ENCODE results near the gene KRTAP5-2. TPM values are rescaled to one million over a fixed set of nuclear protein-coding genes. Genes with fewer than 3 reads are reported as not detected.

KRTAP5-2 gene
- total RNA-seq, 1 experiment from 2014 or later = not detected

DNA sequence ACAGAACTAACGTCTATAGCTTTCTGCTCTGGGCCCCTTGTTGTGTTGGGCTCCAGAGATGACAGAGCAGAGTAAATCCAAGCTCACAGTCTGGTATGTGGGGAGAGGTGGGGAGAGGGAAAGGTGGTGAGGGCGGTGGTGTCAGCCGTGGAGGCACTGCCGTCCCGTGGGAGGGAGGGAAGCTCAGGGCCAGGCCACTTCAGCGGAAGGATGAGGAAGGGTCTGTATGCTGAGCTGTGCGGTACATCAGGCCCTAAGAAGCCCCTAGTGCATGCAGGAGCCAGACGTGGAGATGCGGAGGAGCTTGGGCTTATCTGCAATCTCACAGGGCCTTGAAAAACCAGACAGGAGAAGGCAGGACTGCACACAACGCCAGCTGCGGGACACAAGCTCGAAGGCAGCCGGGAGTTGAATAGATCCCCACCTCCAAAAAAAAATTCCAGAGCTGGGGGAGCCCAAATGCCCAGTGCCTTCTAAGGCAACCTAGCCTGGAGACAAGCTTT, 33.0 kb upstream of the KRTAP5-2 start:
- Histone ChIP-seq H3K9me3 (ENCODE audit: control insufficient read depth, low read depth, low read length) (no peaks in the 10 kb centered on the region), H3K9ac (ENCODE audit: extremely low read depth, insufficient read length, low read length) (no peak overlapping the region), H3K23ac (ENCODE audit: insufficient read length, low read depth, low read length) (no peak overlapping the region), H3K18ac (ENCODE audit: insufficient read length, low read depth, low read length) (no peak overlapping the region), H2BK15ac (ENCODE audit: low read depth, low read length) (no peak overlapping the region), H4K20me1 (ENCODE audit: control insufficient read depth, insufficient read depth, insufficient read length) (no peaks in the 10 kb centered on the region), H2BK20ac (ENCODE audit: low read depth, low read length, poor library complexity, severe bottlenecking) (no peak overlapping the region), H3K4me1 (ENCODE audit: insufficient read depth, low read length) (no peaks in the 10 kb centered on the region; the same call in 1 of the 2 replicates), H2AK5ac (ENCODE audit: insufficient read length, low read length) (no peak overlapping the region), H3K27me3 (ENCODE audit: insufficient read depth, low read length) (no peaks in the 10 kb centered on the region; the same call in 1 of the 2 replicates), H4K91ac (ENCODE audit: insufficient read length, low read depth, low read length) (no peak overlapping the region), H3K23me2 (ENCODE audit: insufficient read length, low read depth, low read length, poor library complexity, severe bottlenecking) (no peaks in the 10 kb centered on the region), H3K56ac (ENCODE audit: insufficient read length, low read depth, low read length) (no peak overlapping the region), H3K79me2 (ENCODE audit: insufficient read depth, low read length) (no peaks in the 10 kb centered on the region), H3K14ac (ENCODE audit: insufficient read depth, low read length) (no peak overlapping the region), H4K5ac (ENCODE audit: insufficient read length, low read depth, low read length) (no peak overlapping the region), H3K4ac (ENCODE audit: low read depth, low read length) (no peak overlapping the region), H3K4me2 (ENCODE audit: insufficient read depth, insufficient read length, low read length) (no peak overlapping the region), H2BK5ac (ENCODE audit: insufficient read length, low read length) (no peak overlapping the region), H3T11ph (ENCODE audit: low read length) (no peak overlapping the region), H4K8ac (replicated peaks; ENCODE audit: insufficient read length, low read depth, low read length) (no peak overlapping the region), H2BK120ac (ENCODE audit: low read depth, low read length, poor library complexity, severe bottlenecking) (no peak overlapping the region), H3K27ac (ENCODE audit: insufficient read length, low read depth, low read length) (no peak overlapping the region), H3K79me1 (ENCODE audit: insufficient read depth, low read depth, low read length, poor library complexity, severe bottlenecking) (no peaks in the 10 kb centered on the region), H2AFZ (ENCODE audit: low read length) (no peak overlapping the region), H2BK12ac (ENCODE audit: insufficient read length, low read depth, low read length) (no peak overlapping the region)
- no peak for DNase-seq
- Mint-ChIP-seq H3K4me1 (peaks cover 6 to 7% of the 10 kb centered on the region in 2 experiments), H3K36me3 (ENCODE audit: insufficient read depth in 1 of 3, low read depth in 3 of 3) (no peaks in the 10 kb centered on the region), H3K27ac (no peak overlapping the region), H3K4me3 (no peak overlapping the region), H3K9me3 (no peaks in the 10 kb centered on the region), H3K27me3 (ENCODE audit: low read depth) (peaks cover 69% of the 10 kb centered on the region)
- no CpG with 5 or more reads among the region's 13 CpGs for WGBS (ENCODE audit: extremely low coverage, insufficient read length, low lambda C conversion rate)
- TF ChIP-seq, protein P1, sequence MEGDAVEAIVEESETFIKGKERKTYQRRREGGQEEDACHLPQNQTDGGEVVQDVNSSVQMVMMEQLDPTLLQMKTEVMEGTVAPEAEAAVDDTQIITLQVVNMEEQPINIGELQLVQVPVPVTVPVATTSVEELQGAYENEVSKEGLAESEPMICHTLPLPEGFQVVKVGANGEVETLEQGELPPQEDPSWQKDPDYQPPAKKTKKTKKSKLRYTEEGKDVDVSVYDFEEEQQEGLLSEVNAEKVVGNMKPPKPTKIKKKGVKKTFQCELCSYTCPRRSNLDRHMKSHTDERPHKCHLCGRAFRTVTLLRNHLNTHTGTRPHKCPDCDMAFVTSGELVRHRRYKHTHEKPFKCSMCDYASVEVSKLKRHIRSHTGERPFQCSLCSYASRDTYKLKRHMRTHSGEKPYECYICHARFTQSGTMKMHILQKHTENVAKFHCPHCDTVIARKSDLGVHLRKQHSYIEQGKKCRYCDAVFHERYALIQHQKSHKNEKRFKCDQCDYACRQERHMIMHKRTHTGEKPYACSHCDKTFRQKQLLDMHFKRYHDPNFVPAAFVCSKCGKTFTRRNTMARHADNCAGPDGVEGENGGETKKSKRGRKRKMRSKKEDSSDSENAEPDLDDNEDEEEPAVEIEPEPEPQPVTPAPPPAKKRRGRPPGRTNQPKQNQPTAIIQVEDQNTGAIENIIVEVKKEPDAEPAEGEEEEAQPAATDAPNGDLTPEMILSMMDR (conservative IDR thresholded peaks at IDR 0.05) = no peak

Data from H9 (cell line).